K562 (cell line): ENCODE data around the gene SYMPK. TPM values are rescaled to one million over a fixed set of nuclear protein-coding genes. Genes with fewer than 3 reads are reported as not detected.

Experiments
- ARID2 ChIP-seq: fragments of 450-650 bp; IDR thresholded peaks from 2 replicates; pipeline ENCODE4 v1.6.1; 2017; ENCODE audit warnings: antibody characterized with exemption, mild to moderate bottlenecking
- ARNT ChIP-seq, 2 experiments: fragments of 450-650 bp; IDR thresholded peaks; 2 replicates each; pipeline ENCODE4 v1.6.1; 2016; ENCODE audit warnings: mild to moderate bottlenecking in 1 of 2
- ASH1L ChIP-seq: fragments of 450-650 bp; IDR thresholded peaks from 2 replicates; pipeline ENCODE4 v1.6.1; 2018; ENCODE audit warnings: borderline replicate concordance, mild to moderate bottlenecking, low read depth; ENCODE audit not compliant: partially characterized antibody
- ATF4 ChIP-seq: fragments of 450-650 bp; formaldehyde crosslinking; IDR thresholded peaks from 2 replicates; pipeline ENCODE4 v1.4.0; 2022; ENCODE audit warnings: mild to moderate bottlenecking, moderate library complexity
- ATF7 ChIP-seq: fragments of 450-650 bp; IDR thresholded peaks from 2 replicates; pipeline ENCODE4 v1.7.1; 2014; ENCODE audit warnings: mild to moderate bottlenecking, moderate library complexity
- E2F3 ChIP-seq: fragments of 250-450 bp; sonication (Bioruptor Pico); IDR thresholded peaks from 2 replicates; pipeline ENCODE4 v1.4.0; 2020; ENCODE audit warnings: mild to moderate bottlenecking
- ID3 ChIP-seq, 2 experiments: fragments of 250-450 bp in 1 of 2; fragments of 450-650 bp in 1 of 2; sonication (Bioruptor Pico) in 1 of 2; IDR thresholded peaks; 2 replicates each; pipeline versions ENCODE4 v1.6.1 to v1.8.0; 2016 to 2021; ENCODE audit warnings: mild to moderate bottlenecking in 2 of 2, moderate library complexity in 2 of 2, missing compliant biosample characterization in 1 of 2, missing genetic modification characterization in 1 of 2
- JUND ChIP-seq, 2 experiments: IDR thresholded peaks; 2 replicates in 1 of 2; 3 replicates in 1 of 2; pipeline ENCODE4 v1.6.1; 2011; ENCODE audit warnings: borderline replicate concordance in 2 of 2, low read depth in 2 of 2, low read length in 2 of 2, improper control_type of control experiment in 1 of 2, missing biosample characterization in 1 of 2, missing genetic modification characterization in 1 of 2, missing genetic modification reagents in 1 of 2
- KDM1A ChIP-seq, 2 experiments: fragments of 450-650 bp; IDR thresholded peaks; 2 replicates each; pipeline ENCODE4 v1.6.1; 2016; ENCODE audit warnings: mild to moderate bottlenecking in 2 of 2
- L3MBTL2 ChIP-seq: fragments of 450-650 bp; IDR thresholded peaks from 2 replicates; pipeline ENCODE4 v1.6.1; 2016; ENCODE audit warnings: mild to moderate bottlenecking, moderate library complexity
- MLLT1 ChIP-seq, 2 experiments: fragments of 450-650 bp; IDR thresholded peaks; 2 replicates each; pipeline ENCODE4 v1.6.1; 2016
- POLR2H ChIP-seq: IDR thresholded peaks from 2 replicates; pipeline ENCODE4 v1.6.1; 2016; ENCODE audit warnings: missing genetic modification characterization, low read depth, mild to moderate bottlenecking, control low read depth, missing compliant biosample characterization, moderate library complexity
- RNF219 ChIP-seq: fragments of 250-450 bp; sonication (Bioruptor Pico); IDR thresholded peaks from 2 replicates; pipeline ENCODE4 v1.5.0; 2022; ENCODE audit warnings: mild to moderate bottlenecking
- SLC30A9 ChIP-seq: fragments of 250-450 bp; sonication (Bioruptor Pico); IDR thresholded peaks from 2 replicates; pipeline ENCODE4 v1.8.0; 2022; ENCODE audit warnings: mild to moderate bottlenecking, moderate library complexity
- SMAD3 ChIP-seq: fragments of 450-650 bp; formaldehyde crosslinking; conservative IDR thresholded peaks from 2 replicates; pipeline ENCODE4 v1.4.0; 2020; ENCODE audit warnings: mild to moderate bottlenecking
- TARDBP ChIP-seq: fragments of 450-650 bp; IDR thresholded peaks from 2 replicates; pipeline ENCODE4 v1.6.1; 2016
- ZBTB12 ChIP-seq: fragments of 250-450 bp; sonication (Bioruptor Pico); IDR thresholded peaks from 2 replicates; pipeline ENCODE4 v1.4.0; 2020
- ZNF395 ChIP-seq: fragments of 200-800 bp; sonication (Bioruptor generic); IDR thresholded peaks from 2 replicates; pipeline ENCODE4 v1.6.1; 2017; ENCODE audit warnings: missing genetic modification characterization, missing compliant biosample characterization
- polyA plus RNA-seq, 8 experiments: library from polyadenylated mRNA; depleted of rRNA in 4 of 8; stranded (reverse) in 5 of 8; unstranded in 3 of 8; fragments of >200 nt; fragmentation: Nextera tagmentation in 2 of 8; fragmentation: Illumina TruSeq in 1 of 8; extraction: Ambion mirVana in 2 of 8; extraction: Trizol in 1 of 8; gene quantifications; 2 replicates each; pipeline versions ENCODE4 v1.2.1 to v1.2.3, GENCODE V29; 2011 to 2014; ENCODE audit warnings: inconsistent platforms in 1 of 8, missing spikeins in 1 of 8
- total RNA-seq, 7 experiments: library from RNA; depleted of rRNA in 6 of 7; stranded (reverse); fragments of >200 nt in 6 of 7; fragmentation: Illumina TruSeq in 2 of 7; extraction: Trizol in 2 of 7; gene quantifications; 2 replicates each; pipeline versions ENCODE4 v1.2.1 to v1.2.3, GENCODE V29; 2011 to 2021; ENCODE audit warnings: low replicate concordance in 1 of 7

The SYMPK gene
- total and polyA plus RNA-seq, 9 of the 15 experiments (the other 6 are each of a cell fraction or from before 2014, with no cell fraction given), result 0.73 to 95.5 (median 58.4) TPM

GRCh38 chr19:45863840-45864628, 1.1 kb upstream of the SYMPK start, which contains the start of gene FOXA3 (continued):
- no peak for TF ChIP-seq TARDBP
- peak; percentile 20; the same call in 1 of the 2 replicates for TF ChIP-seq L3MBTL2
- TF ChIP-seq JUND (IDR thresholded peaks at IDR 0.05; ENCODE audit: borderline replicate concordance, low read depth, low read length), result peak; percentile 42; the same call in 1 of the 2 replicates
- TF ChIP-seq JUND (tag; IDR thresholded peaks at IDR 0.05; ENCODE audit: borderline replicate concordance, low read depth, low read length), result peak; percentile 16; the same call in 1 of the 3 replicates
- TF ChIP-seq RNF219 (CRISPR knock-in tag), result no peak
- TF ChIP-seq ARNT (IDR thresholded peaks at IDR 0.05), result peak in 1 of 2 experiments; percentile 81; a peak in 1 of 4 replicates
- TF ChIP-seq ZBTB12 (CRISPR knock-in tag), result no peak
- peak; percentile 97 to 99 for TF ChIP-seq KDM1A (IDR thresholded peaks at IDR 0.05)
- no peak for TF ChIP-seq ID3 (CRISPR knock-in tag; IDR thresholded peaks at IDR 0.05)
- peak; percentile 82 for TF ChIP-seq ID3 (tag; IDR thresholded peaks at IDR 0.05)
- no peak for TF ChIP-seq SMAD3 (CRISPR knock-in tag)
- 0 out of 2 replicates have a peak, but pooled peaks have one; percentile 16 for TF ChIP-seq ARID2
- peak; percentile 13; the same call in 1 of the 2 replicates for TF ChIP-seq ATF7
- no peak for TF ChIP-seq SLC30A9 (CRISPR knock-in tag)
- no peak for TF ChIP-seq ZNF395 (CRISPR knock-in tag)
- TF ChIP-seq E2F3 (CRISPR knock-in tag), result no peak
- TF ChIP-seq MLLT1 (IDR thresholded peaks at IDR 0.05), result no peak
- TF ChIP-seq ASH1L, result no peak
- no peak for TF ChIP-seq ATF4
- TF ChIP-seq POLR2H (tag), result no peak
